ENCODE results near the gene HSD17B11.
A peak's percentile ranks its signal among the peaks of the same experiment; 100 is the strongest.
"Not testable (repeated sequence)": the region's sequence is repeated elsewhere in the genome, so short reads cannot be mapped to it uniquely, and the experiment has no call there.

Gene HSD17B11

GRCh38 chr4:87390891-87391575 lies at the start of gene HSD17B11:
HSD17B11 (minus strand) TSS chr4:87391188; CDS start chr4:87391070, 118 bp downstream.
- peak; percentile 89 for DNase-seq (ENCODE audit: low spot score)

GRCh38 chr4:87433342-87433741 lies 42.4 kb upstream of the HSD17B11 start:
- DNase-seq (ENCODE audit: low spot score): no peak

GRCh38 chr4:87430038-87430437 lies 39.0 kb upstream of the HSD17B11 start:
- DNase-seq (ENCODE audit: low spot score): no peak

DNA sequence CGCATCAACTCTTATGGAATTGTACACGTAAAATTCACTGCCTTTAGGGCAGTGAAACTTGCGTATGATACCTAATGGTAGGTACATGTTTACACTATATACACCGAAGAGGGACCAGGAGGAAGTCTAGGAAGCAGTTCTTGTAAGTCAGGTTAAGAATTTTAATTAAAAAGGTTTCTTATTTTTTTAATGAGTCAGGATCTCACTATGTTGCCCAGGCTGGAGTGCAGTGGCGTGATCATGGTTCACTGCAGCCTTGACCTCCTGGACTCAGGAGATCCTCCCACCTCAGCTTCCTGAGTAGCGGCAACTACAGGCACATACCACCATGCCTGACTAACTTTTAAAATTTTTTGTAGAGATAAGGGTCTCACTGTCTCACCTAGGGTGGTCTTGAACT lies 38.0 kb upstream of the HSD17B11 start:
- DNase-seq (ENCODE audit: low spot score): no peak

DNA sequence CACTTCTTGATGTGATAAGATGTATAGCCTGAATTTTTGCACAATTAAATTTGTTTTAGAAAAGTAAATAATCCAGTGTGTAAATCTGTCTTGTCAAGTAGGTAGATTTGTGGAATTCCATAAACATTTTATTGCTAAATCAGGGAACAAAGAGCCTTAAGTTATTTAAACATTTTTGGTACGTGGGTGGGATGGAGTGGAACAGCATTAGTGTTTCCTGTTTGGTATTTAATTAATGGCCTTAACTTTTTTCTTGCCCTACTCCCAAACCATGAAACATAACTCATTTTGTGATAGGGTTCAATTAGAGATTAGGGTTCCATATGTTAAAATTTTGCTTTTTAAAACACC lies 36.5 kb upstream of the HSD17B11 start:
- no peak for DNase-seq (ENCODE audit: low spot score)

GRCh38 chr4:87426865-87427517 lies 36.0 kb upstream of the HSD17B11 start:
- no peak for DNase-seq (ENCODE audit: low spot score)

DNA sequence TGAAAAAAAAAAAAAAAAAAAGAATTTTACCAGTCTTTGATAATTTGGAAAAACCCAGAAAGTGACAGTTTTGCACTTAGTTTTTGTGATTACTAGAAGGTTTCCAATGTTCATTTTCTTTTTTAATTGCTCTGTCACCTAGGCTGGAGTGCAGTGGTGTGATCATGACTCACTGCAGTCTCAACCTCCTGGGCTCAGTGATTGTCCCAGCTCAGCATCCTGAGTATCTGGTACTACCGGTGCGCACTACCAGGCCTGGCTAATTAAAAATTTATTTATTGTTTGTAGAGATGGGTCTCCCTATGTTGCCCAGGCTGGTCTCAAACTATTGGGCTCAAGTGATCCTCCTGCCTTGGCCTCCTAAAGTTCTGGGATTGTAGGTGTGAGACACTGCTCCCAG lies 34.7 kb upstream of the HSD17B11 start:
- no peak for DNase-seq (ENCODE audit: low spot score)

DNA sequence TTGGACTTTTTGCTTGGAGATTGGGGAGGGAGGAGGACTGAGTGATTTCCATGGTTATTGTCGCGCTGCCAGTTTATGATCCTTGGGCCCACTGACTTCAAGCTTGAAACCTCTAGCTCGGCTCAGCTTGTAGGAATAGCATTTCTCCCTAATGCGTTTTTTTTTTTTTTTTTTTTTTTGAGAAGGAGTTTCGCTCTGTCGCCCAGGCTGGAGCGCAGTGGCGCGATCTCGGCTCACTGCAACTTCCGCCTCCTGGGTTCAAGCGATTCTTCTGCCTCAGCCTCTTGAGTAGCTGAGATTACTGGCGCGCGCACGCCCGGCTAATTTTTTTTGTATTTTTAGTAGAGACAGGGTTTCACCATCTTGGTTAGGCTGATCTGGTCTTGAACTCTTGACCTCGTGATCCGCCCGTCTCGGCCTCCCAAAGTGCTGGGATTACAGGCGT lies 33.1 kb upstream of the HSD17B11 start:
- not testable (repeated sequence) for DNase-seq (ENCODE audit: low spot score)

- no peak for DNase-seq (ENCODE audit: low spot score)
These were observed 32.5 kb upstream of the HSD17B11 start for GRCh38 chr4:87423317-87424098.

- DNase-seq (ENCODE audit: low spot score): peak; percentile 92
These were observed 31.4 kb upstream of the HSD17B11 start, which contains the start of gene NUDT9 for GRCh38 chr4:87422104-87423052. NUDT9 (plus strand) TSS chr4:87422573; CDS start chr4:87422906, 333 bp downstream.

GRCh38 chr4:87420276-87420830 lies 29.4 kb upstream of the HSD17B11 start:
- DNase-seq (ENCODE audit: low spot score): no peak

- no peak for DNase-seq (ENCODE audit: low spot score)
These were observed 28.7 kb upstream of the HSD17B11 start for GRCh38 chr4:87419578-87420249.

DNA sequence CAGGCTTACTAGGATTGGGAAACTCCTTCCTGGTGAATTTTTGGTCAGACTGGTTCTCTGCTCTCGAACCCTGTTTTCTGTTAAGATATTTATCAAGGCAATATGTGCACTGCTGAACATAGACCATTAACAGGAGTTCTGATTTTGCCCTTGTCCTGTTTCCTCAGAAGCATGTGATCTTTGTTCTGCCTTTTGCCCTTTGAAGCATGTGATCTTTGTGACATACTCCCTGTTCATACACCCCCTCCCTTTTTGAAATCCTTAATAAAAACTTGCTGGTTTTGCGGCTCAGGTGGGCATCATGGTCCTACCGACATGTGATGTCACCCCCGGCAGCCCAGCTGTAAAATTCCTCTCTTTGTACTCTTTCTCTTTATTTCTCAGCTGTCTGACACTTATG lies 27.4 kb upstream of the HSD17B11 start:
- not testable (repeated sequence) for DNase-seq (ENCODE audit: low spot score)

DNA sequence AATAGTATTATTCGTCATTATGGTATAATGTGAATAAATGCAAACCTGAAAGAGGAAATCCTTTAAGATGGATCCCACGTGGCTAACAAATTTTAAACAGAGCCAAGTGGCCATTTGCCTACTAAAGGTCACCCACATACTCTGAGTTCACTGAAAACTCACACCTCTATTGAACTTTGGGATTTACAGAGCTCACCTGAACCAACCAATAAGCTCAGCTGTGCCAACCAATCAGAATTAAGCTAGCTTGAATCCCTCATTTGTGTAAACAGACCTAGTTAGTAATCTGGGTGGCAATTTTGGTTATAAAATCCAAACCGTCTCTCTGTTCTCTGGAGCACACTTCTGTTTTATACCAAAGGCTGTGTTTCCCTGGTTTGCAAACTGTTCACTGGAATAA lies 26.0 kb upstream of the HSD17B11 start:
- no peak for DNase-seq (ENCODE audit: low spot score)

DNA sequence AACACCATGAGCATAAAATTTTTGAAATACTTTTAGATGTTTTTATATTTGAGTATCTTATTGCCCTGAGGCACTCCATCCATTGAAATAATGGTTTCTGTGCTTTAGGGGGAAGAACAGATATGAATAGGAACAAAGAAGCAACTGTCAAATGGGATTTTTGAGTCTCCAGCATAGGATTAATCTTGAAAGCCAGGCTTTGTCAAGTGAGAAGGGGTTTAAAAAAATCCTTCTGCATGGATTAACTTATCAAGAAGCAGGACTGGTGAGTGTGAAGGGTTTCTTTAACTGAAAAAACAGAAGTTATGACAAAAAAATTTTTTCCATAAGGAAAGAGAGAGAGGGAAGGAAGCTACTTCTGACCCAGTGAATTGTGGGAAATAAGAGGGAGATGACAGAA lies 23.8 kb upstream of the HSD17B11 start:
- DNase-seq (ENCODE audit: low spot score): no peak

GRCh38 chr4:87410679-87411078 lies 19.7 kb upstream of the HSD17B11 start:
- DNase-seq (ENCODE audit: low spot score): no peak

DNA sequence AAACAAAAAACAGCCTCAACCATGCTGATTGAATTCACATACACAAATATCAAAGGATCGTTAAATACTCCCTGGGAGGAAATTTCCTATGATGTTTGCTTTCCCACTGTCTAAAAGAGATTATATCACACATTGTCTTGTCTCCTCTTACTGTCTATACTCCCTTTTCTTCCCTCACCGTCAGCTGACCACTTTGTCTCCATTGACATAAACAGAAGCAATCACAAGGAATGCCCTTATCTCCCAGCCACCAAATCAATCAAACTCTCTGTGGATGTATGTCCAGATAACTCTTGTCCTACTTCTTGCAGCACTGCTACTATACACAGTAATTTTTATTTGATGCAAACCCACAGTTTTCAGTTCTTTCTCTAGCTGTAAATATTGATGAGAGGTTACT lies 19.2 kb upstream of the HSD17B11 start:
- DNase-seq (ENCODE audit: low spot score): no peak

- no peak for DNase-seq (ENCODE audit: low spot score)
These were observed 18.5 kb upstream of the HSD17B11 start for GRCh38 chr4:87409420-87409939.

DNA sequence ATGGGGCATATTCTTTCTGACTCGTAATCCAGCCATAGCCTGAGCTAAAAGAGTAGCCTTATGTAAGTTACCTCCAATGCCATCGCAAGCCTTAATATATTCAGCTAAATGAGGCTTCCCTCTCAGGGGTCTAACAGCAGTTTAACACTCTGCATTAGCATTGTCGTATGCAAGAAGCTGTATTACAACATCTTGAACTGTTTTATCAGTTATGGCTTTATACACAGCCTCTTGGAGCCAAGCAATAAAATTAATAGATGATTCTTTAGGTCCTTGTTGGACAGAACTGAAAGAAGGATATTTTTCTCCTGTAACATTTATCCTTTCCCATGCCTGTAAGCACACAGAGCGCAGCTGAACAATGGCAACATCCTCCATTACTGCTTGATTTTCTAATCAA lies 15.9 kb upstream of the HSD17B11 start:
- not testable (repeated sequence) for DNase-seq (ENCODE audit: low spot score)

- no peak for DNase-seq (ENCODE audit: low spot score)
These were observed 15.5 kb upstream of the HSD17B11 start for GRCh38 chr4:87406462-87406861.

Measured in SW480 (cell line).